CD4-positive, alpha-beta T cell treated with Interleukin-10 for 1 hour (primary cell): ENCODE data around the gene RANGRF.
A peak's percentile ranks its signal among the peaks of the same experiment; 100 is the strongest.

ENCODE experiments used
- DNase-seq: peaks from one replicate; pipeline ENCODE4 v3.0.0-alpha.2; 2020

RANGRF gene

GRCh38 chr17:8275421-8276290 is 12.8 kb upstream of the RANGRF start:
- DNase-seq, result no peak

- no peak for DNase-seq
Measured at GRCh38 chr17:8277317-8277716, 11.2 kb upstream of the RANGRF start.

- DNase-seq, result no peak
Measured at GRCh38 chr17:8282345-8282744, 6.1 kb upstream of the RANGRF start.

- peak; percentile 3 for DNase-seq
Measured at GRCh38 chr17:8283356-8283755, 5.1 kb upstream of the RANGRF start.

- DNase-seq, result peak; percentile 7
Measured at GRCh38 chr17:8284126-8284525, 4.3 kb upstream of the RANGRF start.

- DNase-seq, result no peak
Measured at GRCh38 chr17:8285270-8286181, 2.9 kb upstream of the RANGRF start.

GRCh38 chr17:8287651-8288335 is 677 bp upstream of the RANGRF start:
- no peak for DNase-seq

GRCh38 chr17:8289103-8289397 is 580 bp downstream of the RANGRF start:
- DNase-seq, result no peak

- no peak for DNase-seq
Measured at GRCh38 chr17:8290043-8290442, 1.6 kb downstream of the RANGRF start.

GRCh38 chr17:8292639-8293395 is 4.3 kb downstream of the RANGRF start:
- DNase-seq, result no peak

GRCh38 chr17:8294361-8294760 is 5.9 kb downstream of the RANGRF start:
- no peak for DNase-seq

- DNase-seq, result no peak
Measured at GRCh38 chr17:8294814-8295316, 6.4 kb downstream of the RANGRF start.

GRCh38 chr17:8300226-8300625 is 11.8 kb downstream of the RANGRF start:
- no peak for DNase-seq

GRCh38 chr17:8300627-8301242 is 12.3 kb downstream of the RANGRF start:
- DNase-seq, result peak; percentile 82

- no peak for DNase-seq
Measured at GRCh38 chr17:8310601-8311123, 22.2 kb downstream of the RANGRF start.

GRCh38 chr17:8311131-8311790 is 22.8 kb downstream of the RANGRF start:
- DNase-seq, result no peak

- DNase-seq, result no peak
Measured at GRCh38 chr17:8312251-8312650, 23.8 kb downstream of the RANGRF start.

GRCh38 chr17:8312726-8313600 is 24.5 kb downstream of the RANGRF start:
- DNase-seq, result no peak

GRCh38 chr17:8314797-8315763 is 26.6 kb downstream of the RANGRF start:
- DNase-seq, result no peak
